Heart right ventricle (tissue), 16 donors: ENCODE measurements around the gene NFATC1. TPM values are rescaled to one million over a fixed set of nuclear protein-coding genes. Genes with fewer than 3 reads are reported as not detected.
A peak's percentile ranks its signal among the peaks of the same experiment; 100 is the strongest.

Experiments
- ATAC-seq, 8 donors: fragments of 200-7000 bp; cut with Tn5 transposase; one replicate each; pipeline ENCODE4 v1.9.1; 2020; ENCODE audit warnings: mild to moderate bottlenecking in 8 of 8, moderate library complexity in 8 of 8, moderate number of reproducible peaks in 1 of 8
- DNase-seq, 2 donors: peaks; one replicate each; pipeline ENCODE4 v3.0.0-alpha.2; 2020
- H3K27ac ChIP-seq, 10 donors: fragments of 200-600 bp; sonication (generic) in 2 of 10; one replicate each; pipeline versions ENCODE4 v1.5.0 to v1.8.0; 2020 to 2022; ENCODE audit warnings: mild to moderate bottlenecking in 3 of 10
- H3K27me3 ChIP-seq, 7 donors: fragments of 200-600 bp; one replicate each; pipeline ENCODE4 v1.8.0; 2021 to 2022; ENCODE audit warnings: mild to moderate bottlenecking in 2 of 7
- H3K36me3 ChIP-seq, 9 donors: fragments of 200-600 bp; sonication (generic) in 1 of 9; one replicate each; pipeline versions ENCODE4 v1.5.0 to v1.8.0; 2020 to 2022; ENCODE audit warnings: mild to moderate bottlenecking in 2 of 9
- H3K4me1 ChIP-seq, 9 donors: fragments of 200-600 bp; sonication (generic) in 1 of 9; one replicate each; pipeline versions ENCODE4 v1.5.0 to v1.8.0; 2020 to 2022; ENCODE audit warnings: mild to moderate bottlenecking in 4 of 9
- H3K4me3 ChIP-seq, 10 donors: fragments of 200-600 bp; sonication (generic) in 2 of 10; one replicate each; pipeline versions ENCODE4 v1.5.0 to v1.8.0; 2020 to 2022; ENCODE audit warnings: mild to moderate bottlenecking in 7 of 10, moderate library complexity in 2 of 10
- H3K9me3 ChIP-seq, 11 donors: fragments of 200-600 bp in 10 of 11; sonication (generic) in 2 of 11; one replicate each; pipeline versions ENCODE4 v1.5.0 to v1.8.0; 2013 to 2022; ENCODE audit warnings: mild to moderate bottlenecking in 2 of 11, control low read depth in 1 of 11, moderate library complexity in 1 of 11
- CTCF ChIP-seq, 9 donors: fragments of 200-600 bp; sonication (generic) in 2 of 9; IDR thresholded peaks; one replicate each; pipeline versions ENCODE4 v1.5.0 to v1.8.0; 2021 to 2022; ENCODE audit warnings: antibody characterized with exemption in 9 of 9, mild to moderate bottlenecking in 5 of 9, moderate library complexity in 1 of 9
- WGBS, 2 donors: extraction: QIAGEN DNeasy Blood & Tissue Kit; methylation state at CpG; one replicate each; pipeline ENCODE4 v1.1.7; 2013; ENCODE audit warnings: inconsistent platforms in 1 of 2; 5-methylcytosine and 5-hydroxymethylcytosine counted together
- intact Hi-C, 10 donors: fragments of 100-400 bp; cut with DNase I; formaldehyde crosslinking; loops; one replicate each; pipeline versions ENCODE4 v1.11.1 to v1.14.2; 2022
- polyA plus RNA-seq, 2 donors: library from polyadenylated mRNA; stranded (reverse); fragments of 200-250 nt; gene quantifications; one replicate each; pipeline ENCODE4 v1.2.3, GENCODE V29; 2013
- total RNA-seq, 10 donors: library from RNA; stranded (reverse); fragmentation: NEBNext Ultra II Directional in 3 of 10; extraction: Animal tissue kit (Norgen Biotek cat#: 25700) in 3 of 10; gene quantifications; one replicate each; pipeline versions ENCODE4 v1.2.1 to v1.2.4, GENCODE V29; 2021 to 2023
- donor health status: Arrhythmogenic right ventricular cardiomyopathy.
- donor health status: ischemic (EF 13 %, LVEDD 7.1; RV severe dilation, severe dysfunction).
- donor health status: healthy with polysubstance abuse.
- donor health status: DM: no; HTN: yes; CAD: no.
- donor health status: DM: no; HTN: no; CAD: no.
- donor health status: ischemic (EF 25% LVEDD 6.9; RV normal size, moderate dysfunction).
- donor health status: ischemic (EF 25% LVEDD 5.7; RV mildly dilated, moderate dysfunction).
- donor health status: healthy.
- donor health status: DM: yes; HTN: yes; CAD: no.
- donor health status: Ischemic cardiomyopathy.
- donor health status: ischemic (EF 35%, LVEDD 5.7; RV mildly dilated, moderate dysfunction).
- donor health status: nonischemic (EF 11% LVEDD 7.7; RV severe dilation, severe dysfunction).
- donor health status: DM: yes; HTN: yes; CAD: no.
- donor health status: PGD.
- donor health status: ischemic (EF 29% LVEDD 5.4; RV normal size, mild dysfunction).
- donor health status: nonischemic (EF 23%, LVEDD 6.1; RV moderate dilation, normal function).

Gene NFATC1
- total and polyA plus RNA-seq, 12 donors, result 6.3 to 23.8 (median 18.6) TPM

- Histone ChIP-seq H3K36me3 (peaks cover 0 to 4% (median 0%) of the 10 kb centered on the region in 9 donors), H3K27me3 (peaks cover 0 to 16% (median 0%) of the 10 kb centered on the region in 7 donors), H3K4me1 (peaks cover 30 to 75% (median 58%) of the 10 kb centered on the region in 9 donors), H3K27ac (peak overlapping the region; percentile 79 to 95 (median 86)), H3K9me3 (no peaks in the 10 kb centered on the region), H3K4me3 (peak overlapping the region; percentile 51 to 92 (median 83))
- 0 to 1% methylated on average over 44 to 71 of the region's 71 CpGs for WGBS, 2 donors
- TF ChIP-seq CTCF (IDR thresholded peaks at IDR 0.05), result peak in 1 of 9 donors; percentile 10
- peak in 3 of 8 donors; percentile 21 to 32 (median 25) for ATAC-seq
- intact Hi-C loops, result loop anchor here in 3 of 10 donors (5.0 to 10.0 kb wide), 3 partner anchors 57 to 107 kb away; no protein-coding TSS in a partner anchor
- peak; percentile 54 to 84 for DNase-seq
These were observed 4.4 kb downstream of the NFATC1 start for GRCh38 chr18:79400091-79400590.

GRCh38 chr18:79400591-79401381 lies 5.1 kb downstream of the NFATC1 start:
- TF ChIP-seq CTCF (IDR thresholded peaks at IDR 0.05), result no peak
- peaks cover 33 to 80% (median 63%) of the 10 kb centered on the region in 9 donors for H3K4me1 ChIP-seq
- WGBS, 2 donors, result 35 to 42% methylated on average over 33 to 42 of the region's 58 CpGs
- H3K27ac ChIP-seq, result peak overlapping the region; percentile 79 to 95 (median 86)
- intact Hi-C loops, result loop anchor here in 3 of 10 donors (5.0 to 10.0 kb wide), 3 partner anchors 57 to 107 kb away; no protein-coding TSS in a partner anchor
- DNase-seq, result no peak
- peak overlapping the region; percentile 51 to 92 (median 83) for H3K4me3 ChIP-seq
- H3K36me3 ChIP-seq, result peaks cover 0 to 4% (median 0%) of the 10 kb centered on the region in 9 donors
- H3K9me3 ChIP-seq, result no peaks in the 10 kb centered on the region
- no peak for ATAC-seq
- peaks cover 0 to 14% (median 0%) of the 10 kb centered on the region in 7 donors for H3K27me3 ChIP-seq

- WGBS, 2 donors, result 91 to 94% methylated on average over 32 of the region's 32 CpGs
- Histone ChIP-seq H3K4me1 (peaks cover 33 to 85% (median 67%) of the 10 kb centered on the region in 9 donors), H3K27ac (peak overlapping the region in 7 of 10 donors; percentile 4 to 90 (median 65))
These were observed 5.9 kb downstream of the NFATC1 start for GRCh38 chr18:79401494-79402208.

More at GRCh38 chr18:79401494-79402208, 5.9 kb downstream of the NFATC1 start:
- H3K36me3 ChIP-seq, result peaks cover 0 to 4% (median 0%) of the 10 kb centered on the region in 9 donors
- H3K9me3 ChIP-seq, result no peaks in the 10 kb centered on the region
- ATAC-seq (peak in 1 of 8 donors; percentile 7), DNase-seq (no peak)
- H3K4me3 ChIP-seq, result peak overlapping the region in 1 of 10 donors; percentile 87
- intact Hi-C loops, result loop anchor here in 4 of 10 donors (2.0 to 10.0 kb wide), 4 partner anchors 56 to 106 kb away; no protein-coding TSS in a partner anchor
- TF ChIP-seq CTCF (IDR thresholded peaks at IDR 0.05), result no peak
- peaks cover 0 to 6% (median 0%) of the 10 kb centered on the region in 7 donors for H3K27me3 ChIP-seq
